Measurements from ENCODE around the gene HOXA7.

DNA sequence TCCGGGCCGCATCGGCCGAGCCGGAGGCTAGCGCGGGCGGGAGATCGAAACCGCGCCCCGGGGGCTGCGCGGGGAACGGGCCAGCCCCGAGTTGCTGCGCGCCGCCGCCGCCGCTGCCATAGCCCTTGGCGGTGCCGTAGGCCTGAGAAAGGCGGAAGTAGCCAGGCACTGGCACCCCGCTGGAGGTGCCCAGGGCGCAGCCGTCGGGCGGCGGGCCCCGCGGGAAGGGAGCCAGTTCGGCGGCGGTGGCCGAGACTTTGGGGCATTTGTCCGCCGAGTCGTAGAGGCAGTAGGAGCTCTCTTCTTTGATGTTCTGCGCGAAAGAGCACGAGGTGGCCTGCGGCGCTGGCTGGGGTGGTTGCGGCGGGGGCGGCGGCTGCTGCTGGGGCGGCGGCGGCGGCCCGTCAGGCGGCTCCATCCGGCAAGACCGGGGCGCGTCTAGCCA, 17.1 kb upstream of the HOXA7 start:
- TF ChIP-seq, protein P1, sequence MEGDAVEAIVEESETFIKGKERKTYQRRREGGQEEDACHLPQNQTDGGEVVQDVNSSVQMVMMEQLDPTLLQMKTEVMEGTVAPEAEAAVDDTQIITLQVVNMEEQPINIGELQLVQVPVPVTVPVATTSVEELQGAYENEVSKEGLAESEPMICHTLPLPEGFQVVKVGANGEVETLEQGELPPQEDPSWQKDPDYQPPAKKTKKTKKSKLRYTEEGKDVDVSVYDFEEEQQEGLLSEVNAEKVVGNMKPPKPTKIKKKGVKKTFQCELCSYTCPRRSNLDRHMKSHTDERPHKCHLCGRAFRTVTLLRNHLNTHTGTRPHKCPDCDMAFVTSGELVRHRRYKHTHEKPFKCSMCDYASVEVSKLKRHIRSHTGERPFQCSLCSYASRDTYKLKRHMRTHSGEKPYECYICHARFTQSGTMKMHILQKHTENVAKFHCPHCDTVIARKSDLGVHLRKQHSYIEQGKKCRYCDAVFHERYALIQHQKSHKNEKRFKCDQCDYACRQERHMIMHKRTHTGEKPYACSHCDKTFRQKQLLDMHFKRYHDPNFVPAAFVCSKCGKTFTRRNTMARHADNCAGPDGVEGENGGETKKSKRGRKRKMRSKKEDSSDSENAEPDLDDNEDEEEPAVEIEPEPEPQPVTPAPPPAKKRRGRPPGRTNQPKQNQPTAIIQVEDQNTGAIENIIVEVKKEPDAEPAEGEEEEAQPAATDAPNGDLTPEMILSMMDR (IDR thresholded peaks at IDR 0.05; ENCODE audit: low read depth, low read length, poor library complexity, severe bottlenecking): no peak
- TF ChIP-seq EZH2phosphoT487 (IDR thresholded peaks at IDR 0.05; ENCODE audit: borderline replicate concordance, low read length): peak; percentile 84
